ENCODE results near the gene GNB1L. TPM values are rescaled to one million over a fixed set of nuclear protein-coding genes. Genes with fewer than 3 reads are reported as not detected.

The GNB1L gene
- total RNA-seq, 2 donors from 2014 or later, result 5.6 to 12.0 TPM

DNA sequence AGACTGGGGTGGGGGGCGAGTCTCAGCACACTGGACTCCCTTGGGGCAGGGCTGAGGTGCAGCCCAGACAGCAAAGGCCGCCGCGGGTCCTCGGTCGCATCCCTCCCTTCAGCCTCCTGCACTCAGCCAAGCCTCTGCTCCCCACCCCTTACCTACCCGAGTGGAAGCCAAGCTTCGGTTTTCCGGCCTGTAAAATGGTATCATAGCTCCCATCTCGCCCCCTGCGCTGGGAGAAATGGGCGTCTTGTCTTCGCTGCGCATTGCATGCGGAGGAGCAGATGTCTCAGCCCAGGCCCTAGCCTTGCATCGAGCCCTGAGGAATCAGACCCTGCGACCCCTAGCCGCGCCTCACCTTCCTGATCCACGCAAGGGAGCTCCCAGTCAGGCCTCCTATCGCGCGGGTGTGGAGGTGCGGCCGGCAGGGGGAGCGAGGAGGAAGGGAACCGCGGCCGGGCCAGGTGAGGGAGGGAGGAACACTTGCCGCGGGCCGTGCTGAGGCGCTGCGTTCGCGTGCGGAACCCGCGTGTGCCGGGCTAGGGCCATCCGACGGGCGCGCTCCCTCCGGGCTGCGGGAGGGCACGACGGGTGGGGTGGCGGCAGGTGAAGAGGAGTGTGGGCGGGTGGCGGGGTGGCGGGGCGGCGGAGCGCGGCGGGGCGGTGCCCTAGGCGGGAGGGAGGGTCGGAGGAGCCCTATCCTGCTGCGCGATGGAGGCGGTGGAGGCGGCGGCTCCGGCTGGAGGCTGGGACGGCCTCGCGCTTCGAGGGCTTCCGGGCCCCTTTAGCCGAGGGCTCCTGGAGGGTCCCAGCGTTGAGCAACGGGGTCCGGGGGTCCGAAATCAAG is 98.2 kb downstream of the GNB1L start:
- Histone ChIP-seq H3K36me3 (no peaks in the 10 kb centered on the region), H3K27ac (no peak overlapping the region)
- intact Hi-C loops (cut with DNase I), result no loop called here

DNA sequence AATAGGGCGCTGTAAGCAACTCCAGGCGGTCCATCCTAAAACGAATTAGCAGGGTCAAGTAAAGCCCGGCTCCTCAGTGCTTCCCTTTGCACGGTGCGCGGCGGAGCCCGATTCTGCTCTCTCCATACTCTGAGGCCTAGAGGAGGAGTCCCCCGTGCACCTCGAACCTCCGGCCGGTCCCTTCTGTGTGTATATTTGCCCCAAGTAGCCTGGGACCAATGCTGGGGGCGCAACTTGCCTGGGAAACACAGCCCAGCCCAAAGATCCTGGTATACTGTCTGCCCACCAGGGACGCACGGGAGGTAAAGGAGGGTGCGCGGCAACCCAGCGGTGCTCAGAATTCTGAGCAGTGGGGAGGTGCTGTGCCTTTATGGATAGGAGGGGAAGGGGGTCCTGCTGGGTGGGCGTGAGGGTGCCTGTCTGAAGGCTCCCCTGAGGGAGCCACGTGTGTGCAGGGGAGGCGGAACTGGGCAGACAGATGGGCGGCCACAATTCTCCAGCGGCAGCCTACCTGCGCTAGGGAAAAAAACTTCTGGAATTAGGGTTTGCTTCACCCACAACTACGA is 98.9 kb downstream of the GNB1L start:
- Histone ChIP-seq H3K27ac (no peak overlapping the region), H3K4me3 (no peak overlapping the region), H3K36me3 (no peaks in the 10 kb centered on the region), H3K9me3 (no peaks in the 10 kb centered on the region), H3K4me1 (replicated peaks) (peaks cover 5% of the 10 kb centered on the region), H3K27me3 (replicated peaks; ENCODE audit: insufficient read depth) (peaks cover 19% of the 10 kb centered on the region)
- TF ChIP-seq POLR2AphosphoS5 (IDR thresholded peaks at IDR 0.05) (no peak), CTCF (IDR thresholded peaks at IDR 0.05) (no peak)
- WGBS, result 7% methylated on average over 25 of the region's 26 CpGs
- intact Hi-C loops (cut with DNase I), result no loop called here
- no peak for DNase-seq (ENCODE audit: low spot score)

More for the DNA sequence above, 98.2 kb downstream of the GNB1L start:
- Histone ChIP-seq H3K9me3 (no peaks in the 10 kb centered on the region), H3K4me3 (peak overlapping the region; percentile 18 to 29), H3K27me3 (replicated peaks; ENCODE audit: insufficient read depth) (peaks cover 19% of the 10 kb centered on the region), H3K4me1 (replicated peaks) (peaks cover 5% of the 10 kb centered on the region)
- no peak for TF ChIP-seq POLR2A (IDR thresholded peaks at IDR 0.05)
- no peak for TF ChIP-seq POLR2AphosphoS5 (IDR thresholded peaks at IDR 0.05)
- TF ChIP-seq CTCF (IDR thresholded peaks at IDR 0.05), result peak; percentile 42 to 84 (median 70)
- DNase-seq (ENCODE audit: low spot score), result peak; percentile 68
- WGBS, result 6% methylated on average over 58 of the region's 76 CpGs

GRCh38 chr22:19755145-19755710 is 99.4 kb downstream of the GNB1L start:
- DNase-seq (ENCODE audit: low spot score), result no peak
- intact Hi-C loops (cut with DNase I), result no loop called here
- Histone ChIP-seq H3K27ac (no peak overlapping the region), H3K36me3 (no peaks in the 10 kb centered on the region), H3K9me3 (no peaks in the 10 kb centered on the region), H3K4me3 (peak overlapping the region in 1 of 2 donors; percentile 14), H3K27me3 (replicated peaks; ENCODE audit: insufficient read depth) (peaks cover 19% of the 10 kb centered on the region), H3K4me1 (replicated peaks) (peaks cover 5% of the 10 kb centered on the region)
- TF ChIP-seq CTCF (IDR thresholded peaks at IDR 0.05), result no peak
- no peak for TF ChIP-seq POLR2A (IDR thresholded peaks at IDR 0.05)
- no peak for TF ChIP-seq POLR2AphosphoS5 (IDR thresholded peaks at IDR 0.05)
- WGBS, result 1% methylated on average over 33 of the region's 59 CpGs

GRCh38 chr22:19754701-19755144 is 100.0 kb downstream of the GNB1L start:
- WGBS, result 43% methylated on average over 14 of the region's 14 CpGs
- TF ChIP-seq POLR2A (IDR thresholded peaks at IDR 0.05) (no peak), POLR2AphosphoS5 (IDR thresholded peaks at IDR 0.05) (no peak), CTCF (IDR thresholded peaks at IDR 0.05) (no peak)
- peaks cover 5% of the 10 kb centered on the region for H3K4me1 ChIP-seq (replicated peaks)

More at GRCh38 chr22:19754701-19755144, 100.0 kb downstream of the GNB1L start:
- no peaks in the 10 kb centered on the region for H3K36me3 ChIP-seq
- DNase-seq (ENCODE audit: low spot score), result no peak
- H3K27me3 ChIP-seq (replicated peaks; ENCODE audit: insufficient read depth), result peaks cover 19% of the 10 kb centered on the region
- no peak overlapping the region for H3K4me3 ChIP-seq
- intact Hi-C loops (cut with DNase I), result no loop called here
- H3K9me3 ChIP-seq, result no peaks in the 10 kb centered on the region
- no peak overlapping the region for H3K27ac ChIP-seq

Measured in prostate gland (tissue), 2 donors.